Neuron (in vitro differentiated cells): ENCODE data around the gene ALKBH5.

Source experiments
- H2AFZ ChIP-seq: one replicate; pipeline ENCODE4 v1.6.1; 2013; ENCODE audit warnings: low read depth, mild to moderate bottlenecking, inconsistent platforms, low read length, moderate library complexity
- H3K27me3 ChIP-seq: one replicate; pipeline ENCODE4 v1.6.1; 2013; ENCODE audit warnings: low read length; ENCODE audit not compliant: insufficient read depth
- H3K36me3 ChIP-seq: one replicate; pipeline ENCODE4 v1.6.1; 2013; ENCODE audit warnings: low read length; ENCODE audit not compliant: insufficient read depth
- H3K4me1 ChIP-seq: one replicate; pipeline ENCODE4 v1.6.1; 2013; ENCODE audit warnings: low read length; ENCODE audit not compliant: insufficient read depth
- H3K4me3 ChIP-seq: 2 replicates; pipeline ENCODE4 v1.5.1; 2013; ENCODE audit warnings: mild to moderate bottlenecking, low read length, moderate library complexity
- H3K9me3 ChIP-seq: one replicate; pipeline ENCODE4 v1.6.1; 2013; ENCODE audit warnings: low read length

The ALKBH5 gene

GRCh38 chr17:18182110-18182977, 1.3 kb upstream of the ALKBH5 start:
- H3K27me3 ChIP-seq = no peaks in the 10 kb centered on the region
- peaks cover 3% of the 10 kb centered on the region for H3K36me3 ChIP-seq
- H2AFZ ChIP-seq = peak overlapping the region; percentile 81
- no peaks in the 10 kb centered on the region for H3K9me3 ChIP-seq
- H3K4me1 ChIP-seq = peaks cover 51% of the 10 kb centered on the region
- peak overlapping the region; percentile 90 for H3K4me3 ChIP-seq

- Histone ChIP-seq H3K4me3 (peak overlapping the region; percentile 90), H3K36me3 (peaks cover 4% of the 10 kb centered on the region), H3K27me3 (no peaks in the 10 kb centered on the region), H2AFZ (peak overlapping the region; percentile 81), H3K9me3 (no peaks in the 10 kb centered on the region), H3K4me1 (peaks cover 52% of the 10 kb centered on the region)
These were observed 672 bp upstream of the ALKBH5 start for GRCh38 chr17:18182978-18183333.

- H3K36me3 ChIP-seq = peaks cover 10% of the 10 kb centered on the region
- H3K9me3 ChIP-seq = no peaks in the 10 kb centered on the region
- H2AFZ ChIP-seq = peak overlapping the region; percentile 48
- peaks cover 46% of the 10 kb centered on the region for H3K4me1 ChIP-seq
- H3K27me3 ChIP-seq = no peaks in the 10 kb centered on the region
- peak overlapping the region; percentile 90 for H3K4me3 ChIP-seq
These were observed 759 bp downstream of the ALKBH5 start for GRCh38 chr17:18184143-18185031.

GRCh38 chr17:18185391-18185790, 1.8 kb downstream of the ALKBH5 start:
- Histone ChIP-seq H3K9me3 (no peaks in the 10 kb centered on the region), H3K4me1 (peaks cover 45% of the 10 kb centered on the region), H3K4me3 (peak overlapping the region; percentile 90), H2AFZ (no peak overlapping the region), H3K27me3 (no peaks in the 10 kb centered on the region), H3K36me3 (peaks cover 15% of the 10 kb centered on the region)

- Histone ChIP-seq H2AFZ (no peak overlapping the region), H3K9me3 (no peaks in the 10 kb centered on the region), H3K27me3 (no peaks in the 10 kb centered on the region), H3K4me1 (peaks cover 45% of the 10 kb centered on the region), H3K4me3 (peak overlapping the region; percentile 90), H3K36me3 (peaks cover 21% of the 10 kb centered on the region)
These were observed 2.4 kb downstream of the ALKBH5 start for GRCh38 chr17:18185832-18186626.

- Histone ChIP-seq H3K9me3 (no peaks in the 10 kb centered on the region), H2AFZ (no peak overlapping the region), H3K4me3 (peak overlapping the region; percentile 90), H3K4me1 (peaks cover 45% of the 10 kb centered on the region), H3K27me3 (no peaks in the 10 kb centered on the region), H3K36me3 (peaks cover 26% of the 10 kb centered on the region)
These were observed 3.0 kb downstream of the ALKBH5 start for GRCh38 chr17:18186627-18186982.

- H3K9me3 ChIP-seq = no peaks in the 10 kb centered on the region
- peaks cover 43% of the 10 kb centered on the region for H3K4me1 ChIP-seq
- peaks cover 27% of the 10 kb centered on the region for H3K36me3 ChIP-seq
- no peak overlapping the region for H2AFZ ChIP-seq
- H3K27me3 ChIP-seq = no peaks in the 10 kb centered on the region
- peak overlapping the region; percentile 90 for H3K4me3 ChIP-seq
These were observed 3.6 kb downstream of the ALKBH5 start for GRCh38 chr17:18187226-18187625.

- Histone ChIP-seq H3K36me3 (peaks cover 27% of the 10 kb centered on the region), H3K4me3 (no peak overlapping the region), H3K4me1 (peaks cover 39% of the 10 kb centered on the region)
These were observed 4.5 kb downstream of the ALKBH5 start for GRCh38 chr17:18187821-18188761.

GRCh38 chr17:18190628-18191235, 7.1 kb downstream of the ALKBH5 start:
- H2AFZ ChIP-seq = no peak overlapping the region
- no peaks in the 10 kb centered on the region for H3K27me3 ChIP-seq
- H3K9me3 ChIP-seq = no peaks in the 10 kb centered on the region
- H3K36me3 ChIP-seq = peaks cover 46% of the 10 kb centered on the region
- peaks cover 24% of the 10 kb centered on the region for H3K4me1 ChIP-seq
- no peak overlapping the region for H3K4me3 ChIP-seq

More at GRCh38 chr17:18187821-18188761, 4.5 kb downstream of the ALKBH5 start:
- Histone ChIP-seq H3K27me3 (no peaks in the 10 kb centered on the region), H3K9me3 (no peaks in the 10 kb centered on the region), H2AFZ (no peak overlapping the region)

GRCh38 chr17:18191236-18191667, 7.6 kb downstream of the ALKBH5 start:
- Histone ChIP-seq H2AFZ (no peak overlapping the region), H3K4me1 (peaks cover 19% of the 10 kb centered on the region), H3K9me3 (no peaks in the 10 kb centered on the region), H3K36me3 (peaks cover 51% of the 10 kb centered on the region), H3K27me3 (no peaks in the 10 kb centered on the region), H3K4me3 (no peak overlapping the region)

- H3K36me3 ChIP-seq = peaks cover 58% of the 10 kb centered on the region
- peaks cover 12% of the 10 kb centered on the region for H3K4me1 ChIP-seq
These were observed 8.3 kb downstream of the ALKBH5 start for GRCh38 chr17:18191967-18192366.

More at GRCh38 chr17:18191967-18192366, 8.3 kb downstream of the ALKBH5 start:
- Histone ChIP-seq H2AFZ (no peak overlapping the region), H3K4me3 (no peak overlapping the region), H3K9me3 (no peaks in the 10 kb centered on the region), H3K27me3 (no peaks in the 10 kb centered on the region)
